Measurements from ENCODE around the gene NFIB. TPM values are rescaled to one million over a fixed set of nuclear protein-coding genes. Genes with fewer than 3 reads are reported as not detected.

The NFIB gene
- polyA plus RNA-seq, 1 of the 3 experiments (the other 2 are of a cell fraction): 9.2 TPM

- Histone ChIP-seq H2AFZ (ENCODE audit: low read depth) (no peak overlapping the region), H3K36me3 (replicated peaks in 1 of 2; ENCODE audit: control insufficient read depth in 1 of 2, insufficient read depth in 2 of 2, low read length in 1 of 2) (no peaks in the 10 kb centered on the region), H3K4me2 (no peak overlapping the region), H3K27ac (ENCODE audit: low read depth in 2 of 2, low read length in 1 of 2) (no peak overlapping the region), H3K79me2 (ENCODE audit: insufficient read depth) (no peaks in the 10 kb centered on the region), H3K4me3 (ENCODE audit: low read depth in 2 of 2, low read length in 1 of 2) (no peak overlapping the region), H3K27me3 (ENCODE audit: insufficient read depth) (no peaks in the 10 kb centered on the region), H3F3A (replicated peaks; ENCODE audit: insufficient read depth) (no peaks in the 10 kb centered on the region), H3K9me3 (no peaks in the 10 kb centered on the region), H3K9me2 (no peaks in the 10 kb centered on the region), H3K4me1 (ENCODE audit: control insufficient read depth in 1 of 2, insufficient read depth in 2 of 2, low read depth in 1 of 2, low read length in 1 of 2) (peaks cover 0 to 19% of the 10 kb centered on the region in 2 experiments; a peak in 2 of 4 replicates), H3K9ac (no peak overlapping the region), H4K20me1 (ENCODE audit: insufficient read depth) (no peaks in the 10 kb centered on the region)
- TF ChIP-seq GABPA (IDR thresholded peaks at IDR 0.05; ENCODE audit: low read depth): no peak
- TF ChIP-seq EP300 (IDR thresholded peaks at IDR 0.05; ENCODE audit: borderline replicate concordance in 1 of 2, low read depth in 1 of 2, low read length in 1 of 2): no peak
- no peak for TF ChIP-seq USF1 (IDR thresholded peaks at IDR 0.05; ENCODE audit: borderline replicate concordance, low read depth)
- TF ChIP-seq TEAD4 (IDR thresholded peaks at IDR 0.05; ENCODE audit: borderline replicate concordance, insufficient read depth): no peak
- TF ChIP-seq RXRA (IDR thresholded peaks at IDR 0.05; ENCODE audit: borderline replicate concordance, low read depth): no peak
- no peak for TF ChIP-seq IRF3 (IDR thresholded peaks at IDR 0.05; ENCODE audit: low read depth, low read length)
- TF ChIP-seq TAF1 (IDR thresholded peaks at IDR 0.05; ENCODE audit: borderline replicate concordance, low read depth, low read length): no peak
- no peak for TF ChIP-seq GATA2 (CRISPR knock-in tag; IDR thresholded peaks at IDR 0.05)
- no peak for TF ChIP-seq RCOR1 (IDR thresholded peaks at IDR 0.05; ENCODE audit: low read length)
- TF ChIP-seq PBX3 (IDR thresholded peaks at IDR 0.05): no peak
- no peak for TF ChIP-seq RFX5 (IDR thresholded peaks at IDR 0.05; ENCODE audit: low read length)
- no peak for TF ChIP-seq USF2 (IDR thresholded peaks at IDR 0.05; ENCODE audit: borderline replicate concordance, low read depth, low read length)
- peak; percentile 16 for DNase-seq
- ChIA-PET POLR2A (no interaction called here), CTCF (no interaction called here)
- 93% methylated on average over 43 of the region's 43 CpGs for WGBS (ENCODE audit: low lambda C conversion rate)
Measured at GRCh38 chr9:14348373-14349145, 34.6 kb upstream of the NFIB start.

GRCh38 chr9:14348123-14348372 is 34.1 kb upstream of the NFIB start:
- CTCF ChIA-PET: no interaction called here
- no peak for TF ChIP-seq GABPA (IDR thresholded peaks at IDR 0.05; ENCODE audit: low read depth)
- TF ChIP-seq EZH2phosphoT487 (IDR thresholded peaks at IDR 0.05; ENCODE audit: borderline replicate concordance, low read depth): no peak
- TF ChIP-seq TCF12 (IDR thresholded peaks at IDR 0.05): no peak
- TF ChIP-seq RCOR1 (IDR thresholded peaks at IDR 0.05; ENCODE audit: low read length): no peak
- no peak for TF ChIP-seq MXI1 (IDR thresholded peaks at IDR 0.05; ENCODE audit: low read depth, low read length)
- no peak for TF ChIP-seq FOXJ3 (CRISPR knock-in tag; IDR thresholded peaks at IDR 0.05)
- TF ChIP-seq GATA2 (CRISPR knock-in tag; IDR thresholded peaks at IDR 0.05): no peak
- no peak for TF ChIP-seq EP300 (IDR thresholded peaks at IDR 0.05; ENCODE audit: borderline replicate concordance in 1 of 2, low read depth in 1 of 2, low read length in 1 of 2)
- TF ChIP-seq FOSL2 (IDR thresholded peaks at IDR 0.05; ENCODE audit: borderline replicate concordance, low read depth): no peak
- no peak for TF ChIP-seq RAD21 (IDR thresholded peaks at IDR 0.05; ENCODE audit: low read length)
- TF ChIP-seq TEAD4 (IDR thresholded peaks at IDR 0.05; ENCODE audit: borderline replicate concordance, insufficient read depth): no peak
- TF ChIP-seq REST (IDR thresholded peaks at IDR 0.05; ENCODE audit: low read depth, low read length): no peak

More at GRCh38 chr9:14348123-14348372, 34.1 kb upstream of the NFIB start:
- 84% methylated on average over 10 of the region's 10 CpGs for WGBS (ENCODE audit: low lambda C conversion rate)
- H3K9ac ChIP-seq: no peak overlapping the region
- H3K4me3 ChIP-seq (ENCODE audit: low read depth in 2 of 2, low read length in 1 of 2): no peak overlapping the region
- no peak overlapping the region for H3K4me2 ChIP-seq
- no peaks in the 10 kb centered on the region for H3K9me3 ChIP-seq
- H4K20me1 ChIP-seq (ENCODE audit: insufficient read depth): no peaks in the 10 kb centered on the region
- no peaks in the 10 kb centered on the region for H3F3A ChIP-seq (replicated peaks; ENCODE audit: insufficient read depth)
- no peak overlapping the region for H3K27ac ChIP-seq (ENCODE audit: low read depth in 2 of 2, low read length in 1 of 2)
- no peaks in the 10 kb centered on the region for H3K27me3 ChIP-seq (ENCODE audit: insufficient read depth)
- H3K36me3 ChIP-seq (replicated peaks in 1 of 2; ENCODE audit: control insufficient read depth in 1 of 2, insufficient read depth in 2 of 2, low read length in 1 of 2): no peaks in the 10 kb centered on the region
- POLR2A ChIA-PET: no interaction called here
- no peak for DNase-seq
- no peak overlapping the region for H2AFZ ChIP-seq (ENCODE audit: low read depth)
- H3K9me2 ChIP-seq: no peaks in the 10 kb centered on the region
- H3K4me1 ChIP-seq (ENCODE audit: control insufficient read depth in 1 of 2, insufficient read depth in 2 of 2, low read depth in 1 of 2, low read length in 1 of 2): peaks cover 0 to 20% of the 10 kb centered on the region in 2 experiments; a peak in 2 of 4 replicates
- no peaks in the 10 kb centered on the region for H3K79me2 ChIP-seq (ENCODE audit: insufficient read depth)

Measured in SK-N-SH (cell line).